K562 (cell line): Measurements from ENCODE around the gene SAMD9L. TPM values are rescaled to one million over a fixed set of nuclear protein-coding genes. Genes with fewer than 3 reads are reported as not detected.
A peak's percentile ranks its signal among the peaks of the same experiment; 100 is the strongest.

ENCODE experiments used
- ATAC-seq: fragments of 200-7000 bp; cut with Tn5 transposase; 3 replicates; pipeline ENCODE4 v1.9.1; 2020; ENCODE audit warnings: moderate library complexity
- BruUV-seq: library from RNA; stranded (reverse); fragments of 400-500 nt; replicated peaks from 2 replicates; lab custom pipeline; 2021; lab: Mats Ljungman, UMichigan
- CTCF ChIA-PET: fragments of 300-600 bp; formaldehyde crosslinking; extraction: SDS; loops from one replicate; lab custom pipeline; 2021; ENCODE audit warnings: low intra/inter-chr PET ratio; lab: Yijun Ruan, JAX
- POLR2A ChIA-PET: fragments of 300-600, 350-650 bp; sonication (Branson Sonifier 250); formaldehyde crosslinking; extraction: SDS; loops from one replicate; lab custom pipeline; 2021; ENCODE audit warnings: antibody characterized with exemption, inconsistent platforms; lab: Yijun Ruan, JAX
- DNase-seq, 4 experiments: peaks; one replicate each; pipeline versions ENCODE4 v3.0.0 to v3.0.0-alpha.2; 2011 to 2018; ENCODE audit warnings: low spot score in 3 of 4, mixed read lengths in 3 of 4; ENCODE audit errors: extremely low read depth in 1 of 4
- FAIRE-seq: peaks from 2 replicates; lab custom pipeline; 2011; peaks lifted over from hg19 to GRCh38; lab: Jason Lieb, UNC
- H2AFZ ChIP-seq: 2 replicates; pipeline ENCODE4 v1.6.0; 2011; ENCODE audit warnings: low read depth, low read length, control low read depth, inconsistent platforms
- H3K27ac ChIP-seq: fragments of 200-600 bp; 3 replicates; pipeline ENCODE4 v1.8.0; 2011; ENCODE audit warnings: low read depth, mild to moderate bottlenecking, control low read depth, inconsistent platforms, low read length, moderate library complexity, mixed read lengths; ENCODE audit errors: extremely low read depth
- H3K27me3 ChIP-seq, 2 experiments: fragments of 300-600 bp in 1 of 2; 2 replicates in 1 of 2; 3 replicates in 1 of 2; pipeline versions ENCODE4 v1.6.0 to v1.8.0; 2011; ENCODE audit warnings: inconsistent platforms in 2 of 2, low read length in 2 of 2, mild to moderate bottlenecking in 1 of 2, mixed read lengths in 1 of 2, moderate library complexity in 1 of 2; ENCODE audit not compliant: control insufficient read depth in 2 of 2, insufficient read depth in 2 of 2
- H3K36me3 ChIP-seq: fragments of 300-600 bp; 3 replicates; pipeline ENCODE4 v1.8.0; 2011; ENCODE audit warnings: mild to moderate bottlenecking, low read length, inconsistent platforms; ENCODE audit not compliant: control insufficient read depth, insufficient read depth
- H3K4me1 ChIP-seq, 2 experiments: fragments of 200-600 bp in 1 of 2; replicated peaks in 1 of 2; 2 replicates in 1 of 2; 3 replicates in 1 of 2; pipeline versions ENCODE4 v1.5.1 to v1.8.0; 2011; ENCODE audit warnings: inconsistent platforms in 2 of 2, low read length in 2 of 2, mild to moderate bottlenecking in 1 of 2, mixed read lengths in 1 of 2, moderate library complexity in 1 of 2; ENCODE audit not compliant: control insufficient read depth in 2 of 2, insufficient read depth in 2 of 2
- H3K4me2 ChIP-seq: 2 replicates; pipeline ENCODE4 v1.6.1; 2011; ENCODE audit warnings: low read length, control low read depth, inconsistent platforms, mixed read lengths; ENCODE audit not compliant: insufficient read depth
- H3K4me3 ChIP-seq: fragments of 200-600 bp; sonication (generic), shearing (Covaris generic); 2 replicates; pipeline ENCODE4 v1.5.1; 2016; ENCODE audit warnings: control low read depth, inconsistent platforms
- H3K79me2 ChIP-seq: fragments of 200-600 bp; 3 replicates; pipeline ENCODE4 v1.8.0; 2011; ENCODE audit warnings: low read length, inconsistent platforms; ENCODE audit not compliant: control insufficient read depth, insufficient read depth
- H3K9ac ChIP-seq, 2 experiments: 2 replicates each; pipeline versions ENCODE4 v1.6.0 to v1.6.1; 2011; ENCODE audit warnings: low read depth in 2 of 2, low read length in 2 of 2, control low read depth in 1 of 2, inconsistent platforms in 1 of 2, mild to moderate bottlenecking in 1 of 2, mixed read lengths in 1 of 2; ENCODE audit not compliant: insufficient read depth in 1 of 2
- H3K9me1 ChIP-seq: one replicate; pipeline ENCODE4 v1.6.0; 2011; ENCODE audit warnings: inconsistent platforms, mild to moderate bottlenecking, low read length, moderate library complexity; ENCODE audit not compliant: control insufficient read depth, insufficient read depth
- H3K9me3 ChIP-seq: replicated peaks from 2 replicates; pipeline ENCODE4 v1.5.1; 2011; ENCODE audit warnings: low read depth, low read length, inconsistent platforms; ENCODE audit not compliant: control insufficient read depth, insufficient read depth
- H4K20me1 ChIP-seq: replicated peaks from 2 replicates; pipeline ENCODE4 v1.6.1; 2011; ENCODE audit warnings: low read length, inconsistent platforms, mixed read lengths; ENCODE audit not compliant: control insufficient read depth, insufficient read depth
- CC2D1A ChIP-seq: fragments of 450-650 bp; IDR thresholded peaks from 2 replicates; pipeline ENCODE4 v1.6.1; 2017; ENCODE audit warnings: mild to moderate bottlenecking
- NFIX ChIP-seq: fragments of 250-450 bp; sonication (Bioruptor Pico); IDR thresholded peaks from 2 replicates; pipeline ENCODE4 v1.4.0; 2020; ENCODE audit warnings: low read depth, mild to moderate bottlenecking, moderate library complexity
- NR4A1 ChIP-seq, 2 experiments: fragments of 250-450 bp in 1 of 2; fragments of 450-650 bp in 1 of 2; sonication (Bioruptor Pico) in 1 of 2; IDR thresholded peaks; 2 replicates each; pipeline versions ENCODE4 v1.4.0 to v1.6.1; 2016 to 2020; ENCODE audit warnings: mild to moderate bottlenecking in 2 of 2, missing compliant biosample characterization in 1 of 2, missing genetic modification characterization in 1 of 2, moderate library complexity in 1 of 2
- RBBP5 ChIP-seq: fragments of 200-600 bp; sonication (generic); IDR thresholded peaks from 2 replicates; pipeline ENCODE4 v1.6.1; 2012; ENCODE audit warnings: borderline replicate concordance, mild to moderate bottlenecking, low read length, control low read depth, inconsistent platforms; ENCODE audit not compliant: insufficient read depth, poor library complexity, severe bottlenecking
- RFX7 ChIP-seq: fragments of 250-450 bp; sonication (Bioruptor Pico); IDR thresholded peaks from 2 replicates; pipeline ENCODE4 v1.5.1; 2021; ENCODE audit warnings: mild to moderate bottlenecking
- SMAD1 ChIP-seq: fragments of 150-350 bp; IDR thresholded peaks from 2 replicates; pipeline ENCODE4 v1.6.1; 2014; ENCODE audit warnings: low read length, low read depth; ENCODE audit not compliant: partially characterized antibody
- ZNF133 ChIP-seq: fragments of 250-450 bp; sonication (Bioruptor Pico); IDR thresholded peaks from 2 replicates; pipeline ENCODE4 v1.4.0; 2020; ENCODE audit warnings: mild to moderate bottlenecking
- ZNF24 ChIP-seq: fragments of 450-650 bp; IDR thresholded peaks from 2 replicates; pipeline ENCODE4 v1.6.1; 2016
- ZNF584 ChIP-seq: fragments of 200-800 bp; sonication (Bioruptor generic); IDR thresholded peaks from 2 replicates; pipeline ENCODE4 v1.6.1; 2016; ENCODE audit warnings: low read depth, mild to moderate bottlenecking, missing genetic modification characterization, missing compliant biosample characterization
- WGBS: fragments of 100-300 bp; shearing (Covaris generic); methylation state at CpG from one replicate; pipeline ENCODE4 v1.1.6; 2016; ENCODE audit warnings: low coverage, mixed read lengths; ENCODE audit not compliant: insufficient coverage; ENCODE audit errors: missing lambda C conversion rate; 5-methylcytosine and 5-hydroxymethylcytosine counted together
- in situ Hi-C: fragments of 300-500 bp; cut with MboI; formaldehyde crosslinking; loops from 4 replicates; pipeline ENCODE4 v1.15.0; 2018; ENCODE audit warnings: inconsistent platforms, mixed read lengths
- intact Hi-C: fragments of 100-400 bp; cut with micrococcal nuclease; formaldehyde crosslinking; loops from 2 replicates; pipeline ENCODE4 v1.14.2; 2022
- polyA plus RNA-seq, 8 experiments: library from polyadenylated mRNA; depleted of rRNA in 4 of 8; stranded (reverse) in 5 of 8; unstranded in 3 of 8; fragments of >200 nt; fragmentation: Nextera tagmentation in 2 of 8; fragmentation: Illumina TruSeq in 1 of 8; extraction: Ambion mirVana in 2 of 8; extraction: Trizol in 1 of 8; gene quantifications; 2 replicates each; pipeline versions ENCODE4 v1.2.1 to v1.2.3, GENCODE V29; 2011 to 2014; ENCODE audit warnings: inconsistent platforms in 1 of 8, missing spikeins in 1 of 8
- total RNA-seq, 7 experiments: library from RNA; depleted of rRNA in 6 of 7; stranded (reverse); fragments of >200 nt in 6 of 7; fragmentation: Illumina TruSeq in 2 of 7; extraction: Trizol in 2 of 7; gene quantifications; 2 replicates each; pipeline versions ENCODE4 v1.2.1 to v1.2.3, GENCODE V29; 2011 to 2021; ENCODE audit warnings: low replicate concordance in 1 of 7
- TF ChIP-seq, protein P1 (sequence below): fragments of 250-450 bp; sonication (Bioruptor Pico); IDR thresholded peaks from 2 replicates; pipeline ENCODE4 v1.4.0; 2020
- TF ChIP-seq, protein P2 (sequence below): sonication (generic); formaldehyde crosslinking; IDR thresholded peaks from 2 replicates; pipeline ENCODE4 v1.4.0; 2020; ENCODE audit warnings: mild to moderate bottlenecking, missing genetic modification reagents
- TF ChIP-seq, protein P3 (sequence below): sonication (generic); formaldehyde crosslinking; IDR thresholded peaks from 2 replicates; pipeline ENCODE4 v1.8.0; 2022; ENCODE audit warnings: mild to moderate bottlenecking, missing genetic modification reagents

Gene SAMD9L
- total and polyA plus RNA-seq, 9 of the 15 experiments (the other 6 are each of a cell fraction or from before 2014, with no cell fraction given) = 0.15 to 1.0 (median 0.48) TPM

DNA sequence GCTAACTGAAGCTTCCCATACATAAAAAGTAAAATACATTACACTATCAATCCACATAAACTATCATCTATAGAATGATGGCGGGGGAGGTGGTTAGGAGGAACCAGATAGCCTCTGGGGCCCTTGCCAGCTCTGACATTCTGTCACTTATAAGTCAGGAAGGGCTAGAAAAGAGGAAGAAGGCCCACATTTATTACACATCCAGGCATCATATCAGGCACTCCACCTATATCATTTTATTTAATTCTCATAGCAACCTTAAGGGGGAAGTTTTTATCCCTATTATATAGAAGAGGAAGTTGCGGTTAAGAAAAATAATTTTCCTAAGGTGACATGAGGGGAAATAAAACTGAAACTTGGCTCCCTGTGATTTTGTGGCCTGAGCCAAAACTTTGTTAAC is 48.2 kb upstream of the SAMD9L start (continued):
- TF ChIP-seq RBBP5 = no peak
- no peak for TF ChIP-seq NFIX

DNA sequence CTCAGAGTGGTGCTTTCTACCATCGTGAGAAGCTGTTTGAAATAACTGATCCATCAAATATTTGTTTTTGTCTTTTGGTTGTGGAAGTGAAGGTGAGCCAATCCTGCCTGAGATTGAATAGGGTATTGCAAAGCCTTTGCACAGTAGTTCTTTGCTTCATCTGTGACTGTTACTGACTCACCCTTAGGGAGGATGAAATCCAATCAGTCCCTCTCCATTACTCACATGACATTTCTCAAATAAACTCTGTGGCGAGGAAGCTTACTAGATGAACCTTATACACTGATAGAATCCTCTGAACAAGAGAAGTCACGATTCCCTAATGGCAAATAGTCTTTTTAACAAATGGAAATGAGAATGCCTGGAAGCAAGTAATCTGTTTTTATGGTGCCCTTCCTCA is 46.2 kb upstream of the SAMD9L start:
- in situ Hi-C loops = no loop called here
- ChIA-PET CTCF (no interaction called here), POLR2A (no interaction called here)
- H3K4me1 ChIP-seq = no peaks in the 10 kb centered on the region
- H3K79me2 ChIP-seq = no peaks in the 10 kb centered on the region
- H3K4me3 ChIP-seq = no peak overlapping the region
- BruUV-seq = no TSS peak
- H3K27me3 ChIP-seq = no peaks in the 10 kb centered on the region
- H3K9me1 ChIP-seq = no peaks in the 10 kb centered on the region
- no peak overlapping the region for H3K27ac ChIP-seq
- ATAC-seq (peak; percentile 63), DNase-seq (no peak), FAIRE-seq (no peak)
- no peaks in the 10 kb centered on the region for H4K20me1 ChIP-seq
- H2AFZ ChIP-seq = no peak overlapping the region
- H3K36me3 ChIP-seq = no peaks in the 10 kb centered on the region
- intact Hi-C loops = no loop called here
- no peak overlapping the region for H3K9ac ChIP-seq
- no peaks in the 10 kb centered on the region for H3K9me3 ChIP-seq
- WGBS = 5% methylated on average over 3 of the region's 3 CpGs
- no peak overlapping the region for H3K4me2 ChIP-seq
- no peak for TF ChIP-seq ZNF24
- no peak for TF ChIP-seq CC2D1A
- no peak for TF ChIP-seq RFX7 (CRISPR knock-in tag)
- TF ChIP-seq, protein P1, sequence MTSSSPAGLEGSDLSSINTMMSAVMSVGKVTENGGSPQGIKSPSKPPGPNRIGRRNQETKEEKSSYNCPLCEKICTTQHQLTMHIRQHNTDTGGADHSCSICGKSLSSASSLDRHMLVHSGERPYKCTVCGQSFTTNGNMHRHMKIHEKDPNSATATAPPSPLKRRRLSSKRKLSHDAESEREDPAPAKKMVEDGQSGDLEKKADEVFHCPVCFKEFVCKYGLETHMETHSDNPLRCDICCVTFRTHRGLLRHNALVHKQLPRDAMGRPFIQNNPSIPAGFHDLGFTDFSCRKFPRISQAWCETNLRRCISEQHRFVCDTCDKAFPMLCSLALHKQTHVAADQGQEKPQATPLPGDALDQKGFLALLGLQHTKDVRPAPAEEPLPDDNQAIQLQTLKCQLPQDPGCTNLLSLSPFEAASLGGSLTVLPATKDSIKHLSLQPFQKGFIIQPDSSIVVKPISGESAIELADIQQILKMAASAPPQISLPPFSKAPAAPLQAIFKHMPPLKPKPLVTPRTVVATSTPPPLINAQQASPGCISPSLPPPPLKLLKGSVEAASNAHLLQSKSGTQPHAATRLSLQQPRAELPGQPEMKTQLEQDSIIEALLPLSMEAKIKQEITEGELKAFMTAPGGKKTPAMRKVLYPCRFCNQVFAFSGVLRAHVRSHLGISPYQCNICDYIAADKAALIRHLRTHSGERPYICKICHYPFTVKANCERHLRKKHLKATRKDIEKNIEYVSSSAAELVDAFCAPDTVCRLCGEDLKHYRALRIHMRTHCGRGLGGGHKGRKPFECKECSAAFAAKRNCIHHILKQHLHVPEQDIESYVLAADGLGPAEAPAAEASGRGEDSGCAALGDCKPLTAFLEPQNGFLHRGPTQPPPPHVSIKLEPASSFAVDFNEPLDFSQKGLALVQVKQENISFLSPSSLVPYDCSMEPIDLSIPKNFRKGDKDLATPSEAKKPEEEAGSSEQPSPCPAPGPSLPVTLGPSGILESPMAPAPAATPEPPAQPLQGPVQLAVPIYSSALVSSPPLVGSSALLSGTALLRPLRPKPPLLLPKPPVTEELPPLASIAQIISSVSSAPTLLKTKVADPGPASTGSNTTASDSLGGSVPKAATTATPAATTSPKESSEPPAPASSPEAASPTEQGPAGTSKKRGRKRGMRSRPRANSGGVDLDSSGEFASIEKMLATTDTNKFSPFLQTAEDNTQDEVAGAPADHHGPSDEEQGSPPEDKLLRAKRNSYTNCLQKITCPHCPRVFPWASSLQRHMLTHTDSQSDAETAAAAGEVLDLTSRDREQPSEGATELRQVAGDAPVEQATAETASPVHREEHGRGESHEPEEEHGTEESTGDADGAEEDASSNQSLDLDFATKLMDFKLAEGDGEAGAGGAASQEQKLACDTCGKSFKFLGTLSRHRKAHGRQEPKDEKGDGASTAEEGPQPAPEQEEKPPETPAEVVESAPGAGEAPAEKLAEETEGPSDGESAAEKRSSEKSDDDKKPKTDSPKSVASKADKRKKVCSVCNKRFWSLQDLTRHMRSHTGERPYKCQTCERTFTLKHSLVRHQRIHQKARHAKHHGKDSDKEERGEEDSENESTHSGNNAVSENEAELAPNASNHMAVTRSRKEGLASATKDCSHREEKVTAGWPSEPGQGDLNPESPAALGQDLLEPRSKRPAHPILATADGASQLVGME (CRISPR knock-in tag) = no peak
- no peak for TF ChIP-seq SMAD1
- TF ChIP-seq, protein P2, sequence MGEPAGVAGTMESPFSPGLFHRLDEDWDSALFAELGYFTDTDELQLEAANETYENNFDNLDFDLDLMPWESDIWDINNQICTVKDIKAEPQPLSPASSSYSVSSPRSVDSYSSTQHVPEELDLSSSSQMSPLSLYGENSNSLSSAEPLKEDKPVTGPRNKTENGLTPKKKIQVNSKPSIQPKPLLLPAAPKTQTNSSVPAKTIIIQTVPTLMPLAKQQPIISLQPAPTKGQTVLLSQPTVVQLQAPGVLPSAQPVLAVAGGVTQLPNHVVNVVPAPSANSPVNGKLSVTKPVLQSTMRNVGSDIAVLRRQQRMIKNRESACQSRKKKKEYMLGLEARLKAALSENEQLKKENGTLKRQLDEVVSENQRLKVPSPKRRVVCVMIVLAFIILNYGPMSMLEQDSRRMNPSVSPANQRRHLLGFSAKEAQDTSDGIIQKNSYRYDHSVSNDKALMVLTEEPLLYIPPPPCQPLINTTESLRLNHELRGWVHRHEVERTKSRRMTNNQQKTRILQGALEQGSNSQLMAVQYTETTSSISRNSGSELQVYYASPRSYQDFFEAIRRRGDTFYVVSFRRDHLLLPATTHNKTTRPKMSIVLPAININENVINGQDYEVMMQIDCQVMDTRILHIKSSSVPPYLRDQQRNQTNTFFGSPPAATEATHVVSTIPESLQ = no peak
- TF ChIP-seq, protein P3, sequence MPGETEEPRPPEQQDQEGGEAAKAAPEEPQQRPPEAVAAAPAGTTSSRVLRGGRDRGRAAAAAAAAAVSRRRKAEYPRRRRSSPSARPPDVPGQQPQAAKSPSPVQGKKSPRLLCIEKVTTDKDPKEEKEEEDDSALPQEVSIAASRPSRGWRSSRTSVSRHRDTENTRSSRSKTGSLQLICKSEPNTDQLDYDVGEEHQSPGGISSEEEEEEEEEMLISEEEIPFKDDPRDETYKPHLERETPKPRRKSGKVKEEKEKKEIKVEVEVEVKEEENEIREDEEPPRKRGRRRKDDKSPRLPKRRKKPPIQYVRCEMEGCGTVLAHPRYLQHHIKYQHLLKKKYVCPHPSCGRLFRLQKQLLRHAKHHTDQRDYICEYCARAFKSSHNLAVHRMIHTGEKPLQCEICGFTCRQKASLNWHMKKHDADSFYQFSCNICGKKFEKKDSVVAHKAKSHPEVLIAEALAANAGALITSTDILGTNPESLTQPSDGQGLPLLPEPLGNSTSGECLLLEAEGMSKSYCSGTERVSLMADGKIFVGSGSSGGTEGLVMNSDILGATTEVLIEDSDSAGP (CRISPR knock-in tag) = no peak
- no peak for TF ChIP-seq ZNF133 (CRISPR knock-in tag)
- no peak for TF ChIP-seq NR4A1 (CRISPR knock-in tag; IDR thresholded peaks at IDR 0.05)
- TF ChIP-seq NR4A1 (tag; IDR thresholded peaks at IDR 0.05) = no peak
- TF ChIP-seq ZNF584 = no peak
